ENCODE results near the gene JPH2. TPM values are rescaled to one million over a fixed set of nuclear protein-coding genes. Genes with fewer than 3 reads are reported as not detected.

Gene JPH2
- total RNA-seq, 1 experiment from 2014 or later, result 0.17 TPM

DNA sequence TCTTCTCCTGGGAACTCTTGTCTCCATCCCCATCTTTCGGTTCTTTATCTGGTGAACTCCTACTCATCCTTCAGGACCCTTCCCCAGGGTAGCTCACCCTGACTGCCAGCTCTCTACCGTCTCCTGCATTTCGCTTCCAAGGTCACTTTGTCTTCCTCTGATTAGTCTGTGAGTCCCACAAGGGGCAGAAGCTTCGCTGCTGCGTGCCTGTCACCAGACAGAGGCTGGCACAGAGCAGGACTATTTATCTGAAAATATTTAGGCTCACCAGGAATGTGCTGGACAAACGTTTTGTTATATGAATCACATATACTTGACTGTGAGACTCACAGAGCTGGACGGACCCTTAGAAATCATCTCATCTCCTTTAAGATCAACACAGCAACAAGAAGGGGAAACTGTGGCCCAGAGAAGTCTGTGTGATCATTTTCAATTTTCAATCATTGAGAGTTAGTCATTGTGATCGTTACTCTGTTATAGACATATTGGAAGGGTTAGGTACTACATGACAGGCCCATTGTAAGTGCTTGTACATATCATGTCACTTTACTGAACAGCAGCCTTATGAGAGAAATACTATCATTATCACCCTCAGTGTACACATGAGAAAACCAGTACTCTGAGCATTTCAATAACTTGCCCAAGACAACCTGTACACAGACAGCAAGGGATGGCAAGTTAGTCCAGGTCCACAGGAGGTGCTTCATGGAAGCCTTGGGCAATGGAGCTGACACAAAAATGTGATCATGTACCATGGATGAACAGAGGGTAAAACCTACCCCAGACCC, 51.4 kb downstream of the JPH2 start:
- H3K27me3 ChIP-seq (ENCODE audit: insufficient read depth, low read length), result no peaks in the 10 kb centered on the region
- H3K79me2 ChIP-seq (ENCODE audit: insufficient read depth, low read length), result no peaks in the 10 kb centered on the region
- H3K4me2 ChIP-seq (ENCODE audit: low read length), result no peak overlapping the region
- H3K36me3 ChIP-seq (ENCODE audit: control insufficient read depth in 1 of 2, insufficient read depth in 2 of 2, low read length in 2 of 2), result no peaks in the 10 kb centered on the region
- ChIA-PET POLR2A (no interaction called here), RAD21 (ENCODE audit: low non-redundant PET in 1 of 2, low total read pairs in 2 of 2, uncharacterized antibody in 2 of 2, unreplicated experiment in 2 of 2) (no interaction called here), CTCF (interaction anchor here (1.0 kb wide), 1 partner anchor 19 kb away, joined by 4 read pairs; no protein-coding TSS in a partner anchor)
- ATAC-seq (no peak), DNase-seq (ENCODE audit: low read depth, low spot score) (no peak)
- H3K9ac ChIP-seq (ENCODE audit: low read length), result no peak overlapping the region
- no peaks in the 10 kb centered on the region for H4K20me1 ChIP-seq (ENCODE audit: insufficient read depth)
- H3K4me1 ChIP-seq (ENCODE audit: control insufficient read depth in 1 of 2, insufficient read depth in 2 of 2, low read length in 2 of 2), result peaks cover 0 to 4% of the 10 kb centered on the region in 2 experiments; a peak in 1 of 4 replicates
- TF ChIP-seq, protein P1, sequence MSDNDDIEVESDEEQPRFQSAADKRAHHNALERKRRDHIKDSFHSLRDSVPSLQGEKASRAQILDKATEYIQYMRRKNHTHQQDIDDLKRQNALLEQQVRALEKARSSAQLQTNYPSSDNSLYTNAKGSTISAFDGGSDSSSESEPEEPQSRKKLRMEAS (IDR thresholded peaks at IDR 0.05), result no peak
- no peak for TF ChIP-seq CEBPB (IDR thresholded peaks at IDR 0.05; ENCODE audit: low read depth)
- no peak for TF ChIP-seq ZFX (IDR thresholded peaks at IDR 0.05)
- TF ChIP-seq, protein P2, sequence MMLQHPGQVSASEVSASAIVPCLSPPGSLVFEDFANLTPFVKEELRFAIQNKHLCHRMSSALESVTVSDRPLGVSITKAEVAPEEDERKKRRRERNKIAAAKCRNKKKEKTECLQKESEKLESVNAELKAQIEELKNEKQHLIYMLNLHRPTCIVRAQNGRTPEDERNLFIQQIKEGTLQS (IDR thresholded peaks at IDR 0.05), result no peak
- TF ChIP-seq EZH2phosphoT487 (IDR thresholded peaks at IDR 0.05; ENCODE audit: borderline replicate concordance), result no peak
- no peak for TF ChIP-seq EGR1 (IDR thresholded peaks at IDR 0.05; ENCODE audit: low read depth)
- TF ChIP-seq JUND (IDR thresholded peaks at IDR 0.05), result no peak
- TF ChIP-seq POLR2AphosphoS5 (IDR thresholded peaks at IDR 0.05; ENCODE audit: low read depth, low read length), result no peak
- TF ChIP-seq, protein P3, sequence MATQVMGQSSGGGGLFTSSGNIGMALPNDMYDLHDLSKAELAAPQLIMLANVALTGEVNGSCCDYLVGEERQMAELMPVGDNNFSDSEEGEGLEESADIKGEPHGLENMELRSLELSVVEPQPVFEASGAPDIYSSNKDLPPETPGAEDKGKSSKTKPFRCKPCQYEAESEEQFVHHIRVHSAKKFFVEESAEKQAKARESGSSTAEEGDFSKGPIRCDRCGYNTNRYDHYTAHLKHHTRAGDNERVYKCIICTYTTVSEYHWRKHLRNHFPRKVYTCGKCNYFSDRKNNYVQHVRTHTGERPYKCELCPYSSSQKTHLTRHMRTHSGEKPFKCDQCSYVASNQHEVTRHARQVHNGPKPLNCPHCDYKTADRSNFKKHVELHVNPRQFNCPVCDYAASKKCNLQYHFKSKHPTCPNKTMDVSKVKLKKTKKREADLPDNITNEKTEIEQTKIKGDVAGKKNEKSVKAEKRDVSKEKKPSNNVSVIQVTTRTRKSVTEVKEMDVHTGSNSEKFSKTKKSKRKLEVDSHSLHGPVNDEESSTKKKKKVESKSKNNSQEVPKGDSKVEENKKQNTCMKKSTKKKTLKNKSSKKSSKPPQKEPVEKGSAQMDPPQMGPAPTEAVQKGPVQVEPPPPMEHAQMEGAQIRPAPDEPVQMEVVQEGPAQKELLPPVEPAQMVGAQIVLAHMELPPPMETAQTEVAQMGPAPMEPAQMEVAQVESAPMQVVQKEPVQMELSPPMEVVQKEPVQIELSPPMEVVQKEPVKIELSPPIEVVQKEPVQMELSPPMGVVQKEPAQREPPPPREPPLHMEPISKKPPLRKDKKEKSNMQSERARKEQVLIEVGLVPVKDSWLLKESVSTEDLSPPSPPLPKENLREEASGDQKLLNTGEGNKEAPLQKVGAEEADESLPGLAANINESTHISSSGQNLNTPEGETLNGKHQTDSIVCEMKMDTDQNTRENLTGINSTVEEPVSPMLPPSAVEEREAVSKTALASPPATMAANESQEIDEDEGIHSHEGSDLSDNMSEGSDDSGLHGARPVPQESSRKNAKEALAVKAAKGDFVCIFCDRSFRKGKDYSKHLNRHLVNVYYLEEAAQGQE (IDR thresholded peaks at IDR 0.05; ENCODE audit: low read depth), result no peak
- no peak for TF ChIP-seq ZNF274 (IDR thresholded peaks at IDR 0.05; ENCODE audit: low read depth, low read length)
- no peak for TF ChIP-seq POLR2A (IDR thresholded peaks at IDR 0.05; ENCODE audit: borderline replicate concordance, extremely low read depth, insufficient read depth, insufficient read length)
- TF ChIP-seq YY1 (IDR thresholded peaks at IDR 0.05; ENCODE audit: extremely low read depth, insufficient replicate concordance, low read depth, low read length), result no peak
- TF ChIP-seq ELF1 (IDR thresholded peaks at IDR 0.05; ENCODE audit: borderline replicate concordance, low read depth), result no peak
- TF ChIP-seq SIN3A (IDR thresholded peaks at IDR 0.05; ENCODE audit: low read depth), result no peak
- TF ChIP-seq, protein P4, sequence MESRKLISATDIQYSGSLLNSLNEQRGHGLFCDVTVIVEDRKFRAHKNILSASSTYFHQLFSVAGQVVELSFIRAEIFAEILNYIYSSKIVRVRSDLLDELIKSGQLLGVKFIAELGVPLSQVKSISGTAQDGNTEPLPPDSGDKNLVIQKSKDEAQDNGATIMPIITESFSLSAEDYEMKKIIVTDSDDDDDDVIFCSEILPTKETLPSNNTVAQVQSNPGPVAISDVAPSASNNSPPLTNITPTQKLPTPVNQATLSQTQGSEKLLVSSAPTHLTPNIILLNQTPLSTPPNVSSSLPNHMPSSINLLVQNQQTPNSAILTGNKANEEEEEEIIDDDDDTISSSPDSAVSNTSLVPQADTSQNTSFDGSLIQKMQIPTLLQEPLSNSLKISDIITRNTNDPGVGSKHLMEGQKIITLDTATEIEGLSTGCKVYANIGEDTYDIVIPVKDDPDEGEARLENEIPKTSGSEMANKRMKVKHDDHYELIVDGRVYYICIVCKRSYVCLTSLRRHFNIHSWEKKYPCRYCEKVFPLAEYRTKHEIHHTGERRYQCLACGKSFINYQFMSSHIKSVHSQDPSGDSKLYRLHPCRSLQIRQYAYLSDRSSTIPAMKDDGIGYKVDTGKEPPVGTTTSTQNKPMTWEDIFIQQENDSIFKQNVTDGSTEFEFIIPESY (IDR thresholded peaks at IDR 0.05; ENCODE audit: extremely low read depth, insufficient replicate concordance, low read length), result no peak
- TF ChIP-seq RAD21 (IDR thresholded peaks at IDR 0.05; ENCODE audit: low read depth), result no peak
- no peak for TF ChIP-seq TCF7L2 (IDR thresholded peaks at IDR 0.05; ENCODE audit: borderline replicate concordance, extremely low read depth, insufficient read depth, insufficient read length)
- H3K4me3 ChIP-seq (replicated peaks in 1 of 2; ENCODE audit: low read depth in 1 of 2, low read length in 2 of 2), result no peak overlapping the region
- BruUV-seq (replicated peaks), result no TSS peak
- peak overlapping the region; percentile 11 for H2AFZ ChIP-seq (ENCODE audit: low read depth, low read length, poor library complexity, severe bottlenecking)
- H3K27ac ChIP-seq (ENCODE audit: low read depth, low read length), result no peak overlapping the region
- intact Hi-C loops (cut with micrococcal nuclease), result no loop called here
- H3K9me3 ChIP-seq (ENCODE audit: control insufficient read depth in 1 of 2, insufficient read depth in 1 of 2, low read depth in 1 of 2, low read length in 2 of 2), result no peaks in the 10 kb centered on the region
- no peaks in the 10 kb centered on the region for H3K9me2 ChIP-seq (ENCODE audit: insufficient read depth)
